ENCODE results near the gene FOXD4.
"Not testable (repeated sequence)": the region's sequence is repeated elsewhere in the genome, so short reads cannot be mapped to it uniquely, and the experiment has no call there.

DNA sequence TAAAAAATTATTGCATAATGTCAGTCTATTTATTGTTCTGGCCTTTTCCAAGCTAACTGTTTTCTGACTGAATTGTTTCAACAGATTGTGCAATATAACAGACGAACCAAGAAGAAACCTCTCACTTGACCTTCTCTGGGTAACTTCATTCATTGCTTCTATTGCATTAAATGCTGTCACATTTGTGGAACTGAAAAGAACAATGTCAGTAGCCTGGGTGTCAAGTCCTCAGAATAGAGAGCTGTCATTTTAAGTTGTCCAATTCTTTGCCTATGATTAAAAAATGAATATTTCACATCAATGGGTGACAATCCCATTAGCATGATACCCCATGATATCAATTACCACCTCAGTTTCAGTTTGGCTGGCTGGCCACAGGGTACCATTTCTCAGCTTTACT is 41.7 kb upstream of the FOXD4 start:
- TF ChIP-seq, protein P1, sequence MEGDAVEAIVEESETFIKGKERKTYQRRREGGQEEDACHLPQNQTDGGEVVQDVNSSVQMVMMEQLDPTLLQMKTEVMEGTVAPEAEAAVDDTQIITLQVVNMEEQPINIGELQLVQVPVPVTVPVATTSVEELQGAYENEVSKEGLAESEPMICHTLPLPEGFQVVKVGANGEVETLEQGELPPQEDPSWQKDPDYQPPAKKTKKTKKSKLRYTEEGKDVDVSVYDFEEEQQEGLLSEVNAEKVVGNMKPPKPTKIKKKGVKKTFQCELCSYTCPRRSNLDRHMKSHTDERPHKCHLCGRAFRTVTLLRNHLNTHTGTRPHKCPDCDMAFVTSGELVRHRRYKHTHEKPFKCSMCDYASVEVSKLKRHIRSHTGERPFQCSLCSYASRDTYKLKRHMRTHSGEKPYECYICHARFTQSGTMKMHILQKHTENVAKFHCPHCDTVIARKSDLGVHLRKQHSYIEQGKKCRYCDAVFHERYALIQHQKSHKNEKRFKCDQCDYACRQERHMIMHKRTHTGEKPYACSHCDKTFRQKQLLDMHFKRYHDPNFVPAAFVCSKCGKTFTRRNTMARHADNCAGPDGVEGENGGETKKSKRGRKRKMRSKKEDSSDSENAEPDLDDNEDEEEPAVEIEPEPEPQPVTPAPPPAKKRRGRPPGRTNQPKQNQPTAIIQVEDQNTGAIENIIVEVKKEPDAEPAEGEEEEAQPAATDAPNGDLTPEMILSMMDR (IDR thresholded peaks at IDR 0.05) = not testable (repeated sequence)
- TF ChIP-seq CEBPB (IDR thresholded peaks at IDR 0.05); KDM1A (IDR thresholded peaks at IDR 0.05; ENCODE audit: low read depth); MAZ (IDR thresholded peaks at IDR 0.05; ENCODE audit: borderline replicate concordance, low read depth, low read length); EP300 (IDR thresholded peaks at IDR 0.05); EHMT2 (IDR thresholded peaks at IDR 0.05; ENCODE audit: low read depth); ESRRA (IDR thresholded peaks at IDR 0.05; ENCODE audit: borderline replicate concordance, low read length); ZSCAN20 (CRISPR knock-in tag; IDR thresholded peaks at IDR 0.05): not testable (repeated sequence)
- TF ChIP-seq, protein P2, sequence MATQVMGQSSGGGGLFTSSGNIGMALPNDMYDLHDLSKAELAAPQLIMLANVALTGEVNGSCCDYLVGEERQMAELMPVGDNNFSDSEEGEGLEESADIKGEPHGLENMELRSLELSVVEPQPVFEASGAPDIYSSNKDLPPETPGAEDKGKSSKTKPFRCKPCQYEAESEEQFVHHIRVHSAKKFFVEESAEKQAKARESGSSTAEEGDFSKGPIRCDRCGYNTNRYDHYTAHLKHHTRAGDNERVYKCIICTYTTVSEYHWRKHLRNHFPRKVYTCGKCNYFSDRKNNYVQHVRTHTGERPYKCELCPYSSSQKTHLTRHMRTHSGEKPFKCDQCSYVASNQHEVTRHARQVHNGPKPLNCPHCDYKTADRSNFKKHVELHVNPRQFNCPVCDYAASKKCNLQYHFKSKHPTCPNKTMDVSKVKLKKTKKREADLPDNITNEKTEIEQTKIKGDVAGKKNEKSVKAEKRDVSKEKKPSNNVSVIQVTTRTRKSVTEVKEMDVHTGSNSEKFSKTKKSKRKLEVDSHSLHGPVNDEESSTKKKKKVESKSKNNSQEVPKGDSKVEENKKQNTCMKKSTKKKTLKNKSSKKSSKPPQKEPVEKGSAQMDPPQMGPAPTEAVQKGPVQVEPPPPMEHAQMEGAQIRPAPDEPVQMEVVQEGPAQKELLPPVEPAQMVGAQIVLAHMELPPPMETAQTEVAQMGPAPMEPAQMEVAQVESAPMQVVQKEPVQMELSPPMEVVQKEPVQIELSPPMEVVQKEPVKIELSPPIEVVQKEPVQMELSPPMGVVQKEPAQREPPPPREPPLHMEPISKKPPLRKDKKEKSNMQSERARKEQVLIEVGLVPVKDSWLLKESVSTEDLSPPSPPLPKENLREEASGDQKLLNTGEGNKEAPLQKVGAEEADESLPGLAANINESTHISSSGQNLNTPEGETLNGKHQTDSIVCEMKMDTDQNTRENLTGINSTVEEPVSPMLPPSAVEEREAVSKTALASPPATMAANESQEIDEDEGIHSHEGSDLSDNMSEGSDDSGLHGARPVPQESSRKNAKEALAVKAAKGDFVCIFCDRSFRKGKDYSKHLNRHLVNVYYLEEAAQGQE (IDR thresholded peaks at IDR 0.05) = not testable (repeated sequence)
